Measurements from ENCODE around the gene AHNAK2.

AHNAK2 gene

GRCh38 chr14:105023791-105024480 is 45.8 kb upstream of the AHNAK2 start:
- CTCF ChIA-PET: interaction anchor here (0.7 to 7.1 kb wide), 3 partner anchors 22 to 49 kb away, joined by 3 to 59 read pairs (median 3); no protein-coding TSS in a partner anchor
- Histone ChIP-seq H3K27ac (ENCODE audit: extremely low read depth, low read depth, low read length) (no peak overlapping the region), H3K4me3 (ENCODE audit: low read depth, low read length) (no peak overlapping the region), H3K4me1 (ENCODE audit: control insufficient read depth, insufficient read depth, low read length) (peaks cover 5% of the 10 kb centered on the region), H3K9me3 (ENCODE audit: control insufficient read depth, insufficient read depth, low read depth, low read length) (no peaks in the 10 kb centered on the region), H3K36me3 (ENCODE audit: control insufficient read depth in 2 of 2, insufficient read depth in 1 of 2, low read length in 2 of 2) (peaks cover 0 to 10% of the 10 kb centered on the region in 2 experiments; a peak in 2 of 3 replicates)
- TF ChIP-seq GLIS1 (tag by site-specific recombination; IDR thresholded peaks at IDR 0.05) (no peak), GLI2 (tag by site-specific recombination; IDR thresholded peaks at IDR 0.05; ENCODE audit: borderline replicate concordance, low read depth) (no peak), GFI1B (tag by site-specific recombination; IDR thresholded peaks at IDR 0.05) (no peak), ZNF16 (tag by site-specific recombination; IDR thresholded peaks at IDR 0.05; ENCODE audit: low read depth) (no peak), ZNF266 (tag by site-specific recombination; IDR thresholded peaks at IDR 0.05; ENCODE audit: low read depth) (no peak)
- POLR2A ChIA-PET: no interaction called here

GRCh38 chr14:105023144-105023543 is 45.0 kb upstream of the AHNAK2 start:
- Histone ChIP-seq H3K4me1 (ENCODE audit: control insufficient read depth, insufficient read depth, low read length) (peaks cover 9% of the 10 kb centered on the region), H3K9me3 (ENCODE audit: control insufficient read depth, insufficient read depth, low read depth, low read length) (no peaks in the 10 kb centered on the region), H3K27ac (ENCODE audit: extremely low read depth, low read depth, low read length) (no peak overlapping the region), H3K4me3 (ENCODE audit: low read depth, low read length) (no peak overlapping the region), H3K36me3 (ENCODE audit: control insufficient read depth in 2 of 2, insufficient read depth in 1 of 2, low read length in 2 of 2) (peaks cover 4 to 15% of the 10 kb centered on the region in 2 experiments; a peak in 2 of 3 replicates)
- CTCF ChIA-PET: interaction anchor here (0.6 to 7.1 kb wide), 5 partner anchors 9 to 48 kb away, joined by 3 to 59 read pairs (median 3); no protein-coding TSS in a partner anchor
- no peak for TF ChIP-seq ZNF324 (tag by site-specific recombination; IDR thresholded peaks at IDR 0.05)
- no peak for TF ChIP-seq ZNF624 (tag by site-specific recombination; IDR thresholded peaks at IDR 0.05)
- no peak for TF ChIP-seq ZNF16 (tag by site-specific recombination; IDR thresholded peaks at IDR 0.05; ENCODE audit: low read depth)
- TF ChIP-seq ZNF571 (tag by site-specific recombination; IDR thresholded peaks at IDR 0.05): no peak
- no peak for TF ChIP-seq ZNF24 (tag by site-specific recombination; IDR thresholded peaks at IDR 0.05)
- TF ChIP-seq ZNF76 (tag by site-specific recombination; IDR thresholded peaks at IDR 0.05; ENCODE audit: borderline replicate concordance, low read depth): no peak
- TF ChIP-seq KLF16 (tag by site-specific recombination; IDR thresholded peaks at IDR 0.05): no peak
- TF ChIP-seq ZFHX2 (tag by site-specific recombination; conservative IDR thresholded peaks at IDR 0.05): no peak; the same call in 1 of the 2 replicates
- no peak for TF ChIP-seq ZNF280C (tag by site-specific recombination; IDR thresholded peaks at IDR 0.05)
- TF ChIP-seq, protein P1, sequence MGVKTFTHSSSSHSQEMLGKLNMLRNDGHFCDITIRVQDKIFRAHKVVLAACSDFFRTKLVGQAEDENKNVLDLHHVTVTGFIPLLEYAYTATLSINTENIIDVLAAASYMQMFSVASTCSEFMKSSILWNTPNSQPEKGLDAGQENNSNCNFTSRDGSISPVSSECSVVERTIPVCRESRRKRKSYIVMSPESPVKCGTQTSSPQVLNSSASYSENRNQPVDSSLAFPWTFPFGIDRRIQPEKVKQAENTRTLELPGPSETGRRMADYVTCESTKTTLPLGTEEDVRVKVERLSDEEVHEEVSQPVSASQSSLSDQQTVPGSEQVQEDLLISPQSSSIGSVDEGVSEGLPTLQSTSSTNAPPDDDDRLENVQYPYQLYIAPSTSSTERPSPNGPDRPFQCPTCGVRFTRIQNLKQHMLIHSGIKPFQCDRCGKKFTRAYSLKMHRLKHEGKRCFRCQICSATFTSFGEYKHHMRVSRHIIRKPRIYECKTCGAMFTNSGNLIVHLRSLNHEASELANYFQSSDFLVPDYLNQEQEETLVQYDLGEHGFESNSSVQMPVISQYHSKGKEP (tag by site-specific recombination; IDR thresholded peaks at IDR 0.05): no peak
- TF ChIP-seq ZNF132 (tag by site-specific recombination; IDR thresholded peaks at IDR 0.05; ENCODE audit: borderline replicate concordance): no peak
- no peak for TF ChIP-seq BCL11A (tag by site-specific recombination; IDR thresholded peaks at IDR 0.05; ENCODE audit: low read depth)
- TF ChIP-seq KLF8 (tag by site-specific recombination; IDR thresholded peaks at IDR 0.05): no peak
- TF ChIP-seq ZBTB48 (tag by site-specific recombination; IDR thresholded peaks at IDR 0.05): no peak
- no peak for TF ChIP-seq ZNF169 (tag by site-specific recombination; IDR thresholded peaks at IDR 0.05)
- no peak for TF ChIP-seq HOXD13 (CRISPR knock-in tag; IDR thresholded peaks at IDR 0.05; ENCODE audit: borderline replicate concordance)
- TF ChIP-seq ZNF146 (tag by site-specific recombination; IDR thresholded peaks at IDR 0.05): no peak
- no peak for TF ChIP-seq ZNF157 (tag by site-specific recombination; IDR thresholded peaks at IDR 0.05)
- TF ChIP-seq, protein P2, sequence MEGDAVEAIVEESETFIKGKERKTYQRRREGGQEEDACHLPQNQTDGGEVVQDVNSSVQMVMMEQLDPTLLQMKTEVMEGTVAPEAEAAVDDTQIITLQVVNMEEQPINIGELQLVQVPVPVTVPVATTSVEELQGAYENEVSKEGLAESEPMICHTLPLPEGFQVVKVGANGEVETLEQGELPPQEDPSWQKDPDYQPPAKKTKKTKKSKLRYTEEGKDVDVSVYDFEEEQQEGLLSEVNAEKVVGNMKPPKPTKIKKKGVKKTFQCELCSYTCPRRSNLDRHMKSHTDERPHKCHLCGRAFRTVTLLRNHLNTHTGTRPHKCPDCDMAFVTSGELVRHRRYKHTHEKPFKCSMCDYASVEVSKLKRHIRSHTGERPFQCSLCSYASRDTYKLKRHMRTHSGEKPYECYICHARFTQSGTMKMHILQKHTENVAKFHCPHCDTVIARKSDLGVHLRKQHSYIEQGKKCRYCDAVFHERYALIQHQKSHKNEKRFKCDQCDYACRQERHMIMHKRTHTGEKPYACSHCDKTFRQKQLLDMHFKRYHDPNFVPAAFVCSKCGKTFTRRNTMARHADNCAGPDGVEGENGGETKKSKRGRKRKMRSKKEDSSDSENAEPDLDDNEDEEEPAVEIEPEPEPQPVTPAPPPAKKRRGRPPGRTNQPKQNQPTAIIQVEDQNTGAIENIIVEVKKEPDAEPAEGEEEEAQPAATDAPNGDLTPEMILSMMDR (tag by site-specific recombination; IDR thresholded peaks at IDR 0.05): no peak
- TF ChIP-seq GFI1B (tag by site-specific recombination; IDR thresholded peaks at IDR 0.05): no peak
- POLR2A ChIA-PET: interaction anchor here (1.3 kb wide), 1 partner anchor 19 kb away, joined by 3 read pairs; no protein-coding TSS in a partner anchor

Data from HEK293 (cell line).